ENCODE data around the gene CEMIP2.

The CEMIP2 gene

GRCh38 chr9:71648453-71648852 is 119.9 kb downstream of the CEMIP2 start:
- no peak for TF ChIP-seq CTCF (IDR thresholded peaks at IDR 0.05; ENCODE audit: low read depth, low read length, missing control alignments)
- no peak for DNase-seq (ENCODE audit: extremely low read depth, low read depth)
- no peak overlapping the region for H3K4me3 ChIP-seq (replicated peaks; ENCODE audit: low read depth, low read length)

GRCh38 chr9:71647094-71647591 is 121.2 kb downstream of the CEMIP2 start:
- peak; percentile 55 for DNase-seq (ENCODE audit: extremely low read depth, low read depth)

GRCh38 chr9:71646131-71646530 is 122.2 kb downstream of the CEMIP2 start:
- no peak for TF ChIP-seq CTCF (IDR thresholded peaks at IDR 0.05; ENCODE audit: low read depth, low read length, missing control alignments)
- DNase-seq (ENCODE audit: extremely low read depth, low read depth): no peak
- no peak overlapping the region for H3K4me3 ChIP-seq (replicated peaks; ENCODE audit: low read depth, low read length)

More at GRCh38 chr9:71647094-71647591, 121.2 kb downstream of the CEMIP2 start:
- no peak for TF ChIP-seq CTCF (IDR thresholded peaks at IDR 0.05; ENCODE audit: low read depth, low read length, missing control alignments)
- H3K4me3 ChIP-seq (replicated peaks; ENCODE audit: low read depth, low read length): no peak overlapping the region

- no peak for DNase-seq (ENCODE audit: extremely low read depth, low read depth)
- H3K4me3 ChIP-seq (replicated peaks; ENCODE audit: low read depth, low read length): no peak overlapping the region
- TF ChIP-seq CTCF (IDR thresholded peaks at IDR 0.05; ENCODE audit: low read depth, low read length, missing control alignments): no peak
These were observed 123.4 kb downstream of the CEMIP2 start for GRCh38 chr9:71644819-71645362.

GRCh38 chr9:71643330-71643729 is 125.0 kb downstream of the CEMIP2 start:
- no peak overlapping the region for H3K4me3 ChIP-seq (replicated peaks; ENCODE audit: low read depth, low read length)
- DNase-seq (ENCODE audit: extremely low read depth, low read depth): no peak
- TF ChIP-seq CTCF (IDR thresholded peaks at IDR 0.05; ENCODE audit: low read depth, low read length, missing control alignments): no peak

GRCh38 chr9:71642056-71642455 is 126.3 kb downstream of the CEMIP2 start:
- no peak for DNase-seq (ENCODE audit: extremely low read depth, low read depth)
- TF ChIP-seq CTCF (IDR thresholded peaks at IDR 0.05; ENCODE audit: low read depth, low read length, missing control alignments): no peak
- no peak overlapping the region for H3K4me3 ChIP-seq (replicated peaks; ENCODE audit: low read depth, low read length)

GRCh38 chr9:71638627-71639026 is 129.7 kb downstream of the CEMIP2 start:
- H3K4me3 ChIP-seq (replicated peaks; ENCODE audit: low read depth, low read length): no peak overlapping the region
- no peak for TF ChIP-seq CTCF (IDR thresholded peaks at IDR 0.05; ENCODE audit: low read depth, low read length, missing control alignments)
- DNase-seq (ENCODE audit: extremely low read depth, low read depth): no peak
